Ovary (tissue), 3 donors: Measurements from ENCODE around the gene ERC1.

ENCODE experiments used
- CTCF ChIP-seq, 3 donors: fragments of 450-650 bp in 2 of 3; fragments of 200-600 bp in 1 of 3; IDR thresholded peaks; one replicate each; pipeline versions ENCODE4 v1.5.1 to v1.8.0; 2016 to 2022; ENCODE audit warnings: antibody characterized with exemption in 3 of 3, mild to moderate bottlenecking in 1 of 3
- POLR2A ChIP-seq: fragments of 450-650 bp; IDR thresholded peaks from one replicate; pipeline ENCODE4 v1.6.1; 2017; ENCODE audit warnings: antibody characterized with exemption, mild to moderate bottlenecking, moderate library complexity
- donor health status: DM: no; HTN: no; CAD: no.

- TF ChIP-seq CTCF (IDR thresholded peaks at IDR 0.05) (no peak), POLR2A (no peak)
These were observed 355.1 kb downstream of the ERC1 start for GRCh38 chr12:1346126-1346525.
